IPS-18c (cell line): ENCODE results near the gene NAXD.
"Not testable (repeated sequence)": the region's sequence is repeated elsewhere in the genome, so short reads cannot be mapped to it uniquely, and the experiment has no call there.

Experiments
- H3K4me3 ChIP-seq: 2 replicates; pipeline ENCODE4 v1.7.0; 2013; ENCODE audit warnings: low read depth, mild to moderate bottlenecking, low read length, moderate library complexity; ENCODE audit not compliant: insufficient read depth
- H3K9me3 ChIP-seq: one replicate; pipeline ENCODE4 v1.6.1; 2013; ENCODE audit warnings: mild to moderate bottlenecking, low read length, moderate library complexity; ENCODE audit not compliant: control insufficient read depth, insufficient read depth

The NAXD gene

GRCh38 chr13:110649551-110649950 lies 34.2 kb downstream of the NAXD start:
- no peak overlapping the region for H3K4me3 ChIP-seq

GRCh38 chr13:110650436-110650835 lies 35.1 kb downstream of the NAXD start:
- H3K9me3 ChIP-seq: no peaks in the 10 kb centered on the region
- no peak overlapping the region for H3K4me3 ChIP-seq

More at GRCh38 chr13:110649551-110649950, 34.2 kb downstream of the NAXD start:
- H3K9me3 ChIP-seq: no peaks in the 10 kb centered on the region

GRCh38 chr13:110651271-110651670 lies 35.9 kb downstream of the NAXD start:
- Histone ChIP-seq H3K4me3 (no peak overlapping the region), H3K9me3 (no peaks in the 10 kb centered on the region)

GRCh38 chr13:110651726-110652230 lies 36.4 kb downstream of the NAXD start:
- no peak overlapping the region for H3K4me3 ChIP-seq
- H3K9me3 ChIP-seq: no peaks in the 10 kb centered on the region

- no peaks in the 10 kb centered on the region for H3K9me3 ChIP-seq
Observed at GRCh38 chr13:110652231-110652730, 36.9 kb downstream of the NAXD start.

GRCh38 chr13:110652764-110653163 lies 37.4 kb downstream of the NAXD start:
- no peak overlapping the region for H3K4me3 ChIP-seq
- H3K9me3 ChIP-seq: no peaks in the 10 kb centered on the region

More at GRCh38 chr13:110652231-110652730, 36.9 kb downstream of the NAXD start:
- no peak overlapping the region for H3K4me3 ChIP-seq

GRCh38 chr13:110653271-110653670 lies 37.9 kb downstream of the NAXD start:
- no peaks in the 10 kb centered on the region for H3K9me3 ChIP-seq
- H3K4me3 ChIP-seq: no peak overlapping the region

- H3K4me3 ChIP-seq: no peak overlapping the region
- no peaks in the 10 kb centered on the region for H3K9me3 ChIP-seq
Observed at GRCh38 chr13:110653851-110654250, 38.5 kb downstream of the NAXD start.

- peaks cover 2% of the 10 kb centered on the region for H3K9me3 ChIP-seq
- no peak overlapping the region for H3K4me3 ChIP-seq
Observed at GRCh38 chr13:110657196-110657595, 41.9 kb downstream of the NAXD start.

GRCh38 chr13:110658218-110658911 lies 43.0 kb downstream of the NAXD start:
- H3K4me3 ChIP-seq: not testable (repeated sequence)

GRCh38 chr13:110661256-110661655 lies 45.9 kb downstream of the NAXD start:
- no peak overlapping the region for H3K4me3 ChIP-seq
- H3K9me3 ChIP-seq: peaks cover 2% of the 10 kb centered on the region

More at GRCh38 chr13:110658218-110658911, 43.0 kb downstream of the NAXD start:
- H3K9me3 ChIP-seq: not testable (repeated sequence)

GRCh38 chr13:110662091-110662490 lies 46.7 kb downstream of the NAXD start:
- Histone ChIP-seq H3K9me3 (peaks cover 2% of the 10 kb centered on the region), H3K4me3 (no peak overlapping the region)

GRCh38 chr13:110662777-110663443 lies 47.6 kb downstream of the NAXD start:
- Histone ChIP-seq H3K9me3 (peaks cover 2% of the 10 kb centered on the region), H3K4me3 (no peak overlapping the region)

GRCh38 chr13:110663491-110663890 lies 48.1 kb downstream of the NAXD start:
- peaks cover 2% of the 10 kb centered on the region for H3K9me3 ChIP-seq

GRCh38 chr13:110664041-110664440 lies 48.7 kb downstream of the NAXD start:
- H3K9me3 ChIP-seq: peaks cover 4% of the 10 kb centered on the region

More at GRCh38 chr13:110663491-110663890, 48.1 kb downstream of the NAXD start:
- no peak overlapping the region for H3K4me3 ChIP-seq

GRCh38 chr13:110664673-110665072 lies 49.3 kb downstream of the NAXD start:
- Histone ChIP-seq H3K4me3 (no peak overlapping the region), H3K9me3 (peaks cover 5% of the 10 kb centered on the region)

More at GRCh38 chr13:110664041-110664440, 48.7 kb downstream of the NAXD start:
- no peak overlapping the region for H3K4me3 ChIP-seq

- Histone ChIP-seq H3K4me3 (no peak overlapping the region), H3K9me3 (peaks cover 7% of the 10 kb centered on the region)
Observed at GRCh38 chr13:110665491-110666254, 50.3 kb downstream of the NAXD start.
